H1 (cell line): ENCODE data around the gene PALD1.

Experiments
- EP300 ChIP-seq, 2 experiments: IDR thresholded peaks; 1 replicate in 1 of 2; 2 replicates in 1 of 2; pipeline ENCODE4 v1.6.1; 2011 to 2012; ENCODE audit warnings: low read depth in 2 of 2, low read length in 2 of 2, mild to moderate bottlenecking in 2 of 2, borderline replicate concordance in 1 of 2, inconsistent platforms in 1 of 2, moderate library complexity in 1 of 2
- POLR2A ChIP-seq, 2 experiments: IDR thresholded peaks; 1 replicate in 1 of 2; 2 replicates in 1 of 2; pipeline ENCODE4 v1.6.1; 2011; ENCODE audit warnings: low read depth in 2 of 2, low read length in 2 of 2, mild to moderate bottlenecking in 2 of 2; ENCODE audit errors: control extremely low read depth in 1 of 2
- SUZ12 ChIP-seq: fragments of 200-600 bp; sonication (generic); IDR thresholded peaks from 2 replicates; pipeline ENCODE4 v1.6.1; 2012; ENCODE audit warnings: mild to moderate bottlenecking, inconsistent platforms, low read length, moderate library complexity, mixed read lengths
- TF ChIP-seq, protein P1 (sequence below), 3 experiments: IDR thresholded peaks; 1 replicate in 2 of 3; 2 replicates in 1 of 3; pipeline versions ENCODE4 v1.5.1 to v1.6.1; 2011; ENCODE audit warnings: low read length in 3 of 3, mild to moderate bottlenecking in 3 of 3, inconsistent platforms in 2 of 3, low read depth in 1 of 3, moderate library complexity in 1 of 3; ENCODE audit not compliant: insufficient read depth in 1 of 3; ENCODE audit errors: control extremely low read depth in 1 of 3
- TF ChIP-seq, protein P2 (sequence below): IDR thresholded peaks from 2 replicates; pipeline ENCODE4 v1.6.1; 2012; ENCODE audit warnings: inconsistent platforms

- TF ChIP-seq, protein P1, sequence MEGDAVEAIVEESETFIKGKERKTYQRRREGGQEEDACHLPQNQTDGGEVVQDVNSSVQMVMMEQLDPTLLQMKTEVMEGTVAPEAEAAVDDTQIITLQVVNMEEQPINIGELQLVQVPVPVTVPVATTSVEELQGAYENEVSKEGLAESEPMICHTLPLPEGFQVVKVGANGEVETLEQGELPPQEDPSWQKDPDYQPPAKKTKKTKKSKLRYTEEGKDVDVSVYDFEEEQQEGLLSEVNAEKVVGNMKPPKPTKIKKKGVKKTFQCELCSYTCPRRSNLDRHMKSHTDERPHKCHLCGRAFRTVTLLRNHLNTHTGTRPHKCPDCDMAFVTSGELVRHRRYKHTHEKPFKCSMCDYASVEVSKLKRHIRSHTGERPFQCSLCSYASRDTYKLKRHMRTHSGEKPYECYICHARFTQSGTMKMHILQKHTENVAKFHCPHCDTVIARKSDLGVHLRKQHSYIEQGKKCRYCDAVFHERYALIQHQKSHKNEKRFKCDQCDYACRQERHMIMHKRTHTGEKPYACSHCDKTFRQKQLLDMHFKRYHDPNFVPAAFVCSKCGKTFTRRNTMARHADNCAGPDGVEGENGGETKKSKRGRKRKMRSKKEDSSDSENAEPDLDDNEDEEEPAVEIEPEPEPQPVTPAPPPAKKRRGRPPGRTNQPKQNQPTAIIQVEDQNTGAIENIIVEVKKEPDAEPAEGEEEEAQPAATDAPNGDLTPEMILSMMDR (IDR thresholded peaks at IDR 0.05; ENCODE audit: control extremely low read depth in 1 of 3, insufficient read depth in 1 of 3, low read depth in 1 of 3, low read length in 3 of 3) = no peak
- TF ChIP-seq POLR2A (IDR thresholded peaks at IDR 0.05; ENCODE audit: control extremely low read depth in 1 of 2, low read depth in 2 of 2, low read length in 2 of 2) = no peak
- TF ChIP-seq SUZ12 = no peak
- TF ChIP-seq, protein P2, sequence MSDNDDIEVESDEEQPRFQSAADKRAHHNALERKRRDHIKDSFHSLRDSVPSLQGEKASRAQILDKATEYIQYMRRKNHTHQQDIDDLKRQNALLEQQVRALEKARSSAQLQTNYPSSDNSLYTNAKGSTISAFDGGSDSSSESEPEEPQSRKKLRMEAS = no peak
- no peak for TF ChIP-seq EP300 (IDR thresholded peaks at IDR 0.05; ENCODE audit: borderline replicate concordance in 1 of 2, low read depth in 2 of 2, low read length in 2 of 2)
Measured at GRCh38 chr10:70590655-70591416, 112.3 kb downstream of the PALD1 start.
